GM23338 (cell line): Measurements from ENCODE around the gene ZNF439. TPM values are rescaled to one million over a fixed set of nuclear protein-coding genes. Genes with fewer than 3 reads are reported as not detected.

Experiments used
- ATAC-seq: fragments of 200-7000 bp; cut with Tn5 transposase; 3 replicates; pipeline ENCODE4 v1.9.1; 2020
- DNase-seq: peaks from one replicate; pipeline ENCODE4 v3.0.0-alpha.2; 2015; ENCODE audit warnings: low spot score
- H2AFZ ChIP-seq: fragments of 200-600 bp; sonication (generic); 2 replicates; pipeline ENCODE4 v1.8.0; 2016; ENCODE audit warnings: antibody characterized with exemption, mild to moderate bottlenecking, moderate library complexity
- H3F3A ChIP-seq: fragments of 200-600 bp; sonication (generic); replicated peaks from 2 replicates; pipeline ENCODE4 v1.8.0; 2017; ENCODE audit warnings: antibody characterized with exemption, mixed run types, low read depth
- H3K27ac ChIP-seq: fragments of 200-600 bp; sonication (generic); 2 replicates; pipeline ENCODE4 v1.6.1; 2016; ENCODE audit warnings: low read depth
- H3K27me3 ChIP-seq: fragments of 200-600 bp; sonication (generic); 2 replicates; pipeline ENCODE4 v1.8.0; 2016; ENCODE audit warnings: mild to moderate bottlenecking, mixed run types, moderate library complexity; ENCODE audit not compliant: insufficient read depth
- H3K36me3 ChIP-seq: fragments of 200-600 bp; sonication (generic); 2 replicates; pipeline ENCODE4 v1.8.0; 2016; ENCODE audit warnings: mild to moderate bottlenecking; ENCODE audit not compliant: insufficient read depth
- H3K4me1 ChIP-seq: fragments of 200-600 bp; sonication (generic); 2 replicates; pipeline ENCODE4 v1.8.0; 2016; ENCODE audit warnings: mild to moderate bottlenecking, moderate library complexity; ENCODE audit not compliant: insufficient read depth
- H3K4me2 ChIP-seq: fragments of 200-600 bp; sonication (generic); 2 replicates; pipeline ENCODE4 v1.7.1; 2017; ENCODE audit warnings: mixed run types
- H3K4me3 ChIP-seq: fragments of 200-600 bp; sonication (generic); 2 replicates; pipeline ENCODE4 v1.6.1; 2016; ENCODE audit warnings: mixed run types
- H3K79me2 ChIP-seq: fragments of 200-600 bp; sonication (generic); replicated peaks from 2 replicates; pipeline ENCODE4 v1.8.0; 2017; ENCODE audit warnings: mild to moderate bottlenecking; ENCODE audit not compliant: insufficient read depth
- H3K9me2 ChIP-seq: fragments of 200-600 bp; sonication (generic); 2 replicates; pipeline ENCODE4 v1.8.0; 2017; ENCODE audit not compliant: insufficient read depth
- H4K20me1 ChIP-seq: fragments of 200-600 bp; sonication (generic); replicated peaks from 2 replicates; pipeline ENCODE4 v1.8.0; 2017; ENCODE audit warnings: mild to moderate bottlenecking; ENCODE audit not compliant: insufficient read depth
- H3K27ac Mint-ChIP-seq: 2 replicates; pipeline ENCODE4 v1.8.0; 2020; ENCODE audit warnings: inconsistent platforms, mild to moderate bottlenecking, moderate library complexity, mixed read lengths
- H3K27me3 Mint-ChIP-seq: 3 replicates; pipeline ENCODE4 v1.8.0; 2022; ENCODE audit warnings: low read depth, mild to moderate bottlenecking, moderate library complexity, mixed read lengths, inconsistent platforms; ENCODE audit not compliant: insufficient read depth, poor library complexity
- H3K36me3 Mint-ChIP-seq: 3 replicates; pipeline ENCODE4 v1.8.0; 2021; ENCODE audit warnings: low read depth, mild to moderate bottlenecking, inconsistent platforms, moderate library complexity, mixed read lengths
- H3K4me1 Mint-ChIP-seq: 3 replicates; pipeline ENCODE4 v1.8.0; 2020; ENCODE audit warnings: mild to moderate bottlenecking, inconsistent platforms, mixed read lengths
- H3K4me3 Mint-ChIP-seq: 3 replicates; pipeline ENCODE4 v1.8.0; 2021; ENCODE audit warnings: moderate library complexity, mild to moderate bottlenecking, inconsistent platforms, mixed read lengths
- H3K9me3 Mint-ChIP-seq: 3 replicates; pipeline ENCODE4 v1.8.0; 2020; ENCODE audit warnings: moderate library complexity, mild to moderate bottlenecking, inconsistent platforms, mixed read lengths
- CREB1 ChIP-seq: fragments of 250-450 bp; sonication (Bioruptor Pico); IDR thresholded peaks from 2 replicates; pipeline ENCODE4 v1.5.0; 2020; ENCODE audit warnings: low read depth, mild to moderate bottlenecking, moderate library complexity
- EZH2phosphoT487 ChIP-seq: fragments of 200-600 bp; sonication (generic); IDR thresholded peaks from one replicate; pipeline ENCODE4 v1.8.1; 2018; ENCODE audit warnings: antibody characterized with exemption; ENCODE audit not compliant: unreplicated experiment
- NANOG ChIP-seq: IDR thresholded peaks from 2 replicates; pipeline ENCODE4 v1.6.1; 2016; ENCODE audit warnings: antibody characterized with exemption, borderline replicate concordance
- POLR2AphosphoS5 ChIP-seq: IDR thresholded peaks from 2 replicates; pipeline ENCODE4 v1.6.1; 2016; ENCODE audit warnings: antibody characterized with exemption, low read depth
- STAT1 ChIP-seq: IDR thresholded peaks from one replicate; pipeline ENCODE4 v1.6.1; 2016; ENCODE audit warnings: antibody characterized with exemption; ENCODE audit not compliant: unreplicated experiment
- ZNF114 ChIP-seq: fragments of 250-450 bp; sonication (Bioruptor Pico); IDR thresholded peaks from 2 replicates; pipeline ENCODE4 v1.5.0; 2020; ENCODE audit warnings: mild to moderate bottlenecking, moderate library complexity
- polyA plus RNA-seq: library from polyadenylated mRNA; unstranded; fragments of >200 nt; fragmentation: Nextera tagmentation; extraction: Ambion mirVana; gene quantifications from 2 replicates; pipeline ENCODE4 v1.2.1, GENCODE V29; 2016
- total RNA-seq: library from RNA; depleted of rRNA; stranded (reverse); fragments of >200 nt; shearing (Covaris generic); gene quantifications from 2 replicates; pipeline ENCODE4 v1.2.3, GENCODE V29; 2014
- TF ChIP-seq, protein P1 (sequence below), 2 experiments: fragments of 200-600 bp in 1 of 2; sonication (generic) in 1 of 2; conservative IDR thresholded peaks; 2 replicates each; pipeline versions ENCODE4 v1.5.1 to v1.6.1; 2016 to 2017; ENCODE audit warnings: antibody characterized with exemption in 2 of 2, low read depth in 2 of 2, mild to moderate bottlenecking in 2 of 2, moderate library complexity in 1 of 2
- TF ChIP-seq, protein P2 (sequence below): IDR thresholded peaks from one replicate; pipeline ENCODE4 v1.6.1; 2018; ENCODE audit warnings: antibody characterized with exemption; ENCODE audit not compliant: unreplicated experiment
- TF ChIP-seq, protein P3 (sequence below): IDR thresholded peaks from 2 replicates; pipeline ENCODE4 v1.6.1; 2016; ENCODE audit warnings: antibody characterized with exemption
- TF ChIP-seq, protein P4 (sequence below): fragments of 250-450 bp; sonication (Bioruptor Pico); IDR thresholded peaks from 2 replicates; pipeline ENCODE4 v1.5.0; 2020; ENCODE audit warnings: mild to moderate bottlenecking, moderate library complexity

The ZNF439 gene
- total and polyA plus RNA-seq, 2 experiments from 2014 or later = 4.5 to 6.6 TPM

DNA sequence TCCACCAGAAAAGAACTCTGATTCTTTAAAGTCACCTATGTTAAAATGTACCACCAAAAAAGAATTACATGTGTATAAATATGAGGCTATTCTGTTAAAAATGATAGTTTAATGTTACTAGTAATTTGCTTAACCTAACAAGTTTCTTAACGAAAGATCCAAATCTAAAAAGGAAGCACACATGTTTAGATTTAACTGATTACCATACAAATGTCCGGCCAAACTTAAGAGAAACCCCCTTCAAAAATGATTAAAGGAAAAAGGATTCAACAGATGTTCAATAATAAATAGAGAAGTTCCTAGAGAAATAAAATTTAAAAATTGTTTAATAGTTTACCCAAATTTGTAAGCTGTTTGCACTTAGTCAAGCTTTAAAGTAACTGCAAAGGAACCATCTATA is 34.1 kb downstream of the ZNF439 start:
- Histone ChIP-seq H2AFZ (no peak overlapping the region), H3K36me3 (no peaks in the 10 kb centered on the region), H3F3A (no peaks in the 10 kb centered on the region), H3K79me2 (no peaks in the 10 kb centered on the region), H3K4me2 (no peak overlapping the region), H3K4me1 (peaks cover 6% of the 10 kb centered on the region; the same call in 1 of the 2 replicates), H3K9me2 (no peaks in the 10 kb centered on the region), H3K27ac (no peak overlapping the region), H3K27me3 (no peaks in the 10 kb centered on the region), H4K20me1 (no peaks in the 10 kb centered on the region), H3K4me3 (no peak overlapping the region)
- Mint-ChIP-seq H3K9me3 (peaks cover 99% of the 10 kb centered on the region), H3K27me3 (peaks cover 10% of the 10 kb centered on the region), H3K4me1 (no peaks in the 10 kb centered on the region), H3K4me3 (no peak overlapping the region), H3K36me3 (peaks cover 44% of the 10 kb centered on the region), H3K27ac (no peak overlapping the region)
- ATAC-seq = no peak
- TF ChIP-seq, protein P1, sequence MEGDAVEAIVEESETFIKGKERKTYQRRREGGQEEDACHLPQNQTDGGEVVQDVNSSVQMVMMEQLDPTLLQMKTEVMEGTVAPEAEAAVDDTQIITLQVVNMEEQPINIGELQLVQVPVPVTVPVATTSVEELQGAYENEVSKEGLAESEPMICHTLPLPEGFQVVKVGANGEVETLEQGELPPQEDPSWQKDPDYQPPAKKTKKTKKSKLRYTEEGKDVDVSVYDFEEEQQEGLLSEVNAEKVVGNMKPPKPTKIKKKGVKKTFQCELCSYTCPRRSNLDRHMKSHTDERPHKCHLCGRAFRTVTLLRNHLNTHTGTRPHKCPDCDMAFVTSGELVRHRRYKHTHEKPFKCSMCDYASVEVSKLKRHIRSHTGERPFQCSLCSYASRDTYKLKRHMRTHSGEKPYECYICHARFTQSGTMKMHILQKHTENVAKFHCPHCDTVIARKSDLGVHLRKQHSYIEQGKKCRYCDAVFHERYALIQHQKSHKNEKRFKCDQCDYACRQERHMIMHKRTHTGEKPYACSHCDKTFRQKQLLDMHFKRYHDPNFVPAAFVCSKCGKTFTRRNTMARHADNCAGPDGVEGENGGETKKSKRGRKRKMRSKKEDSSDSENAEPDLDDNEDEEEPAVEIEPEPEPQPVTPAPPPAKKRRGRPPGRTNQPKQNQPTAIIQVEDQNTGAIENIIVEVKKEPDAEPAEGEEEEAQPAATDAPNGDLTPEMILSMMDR (conservative IDR thresholded peaks at IDR 0.05; ENCODE audit: low read depth in 2 of 2) = no peak
- TF ChIP-seq, protein P2, sequence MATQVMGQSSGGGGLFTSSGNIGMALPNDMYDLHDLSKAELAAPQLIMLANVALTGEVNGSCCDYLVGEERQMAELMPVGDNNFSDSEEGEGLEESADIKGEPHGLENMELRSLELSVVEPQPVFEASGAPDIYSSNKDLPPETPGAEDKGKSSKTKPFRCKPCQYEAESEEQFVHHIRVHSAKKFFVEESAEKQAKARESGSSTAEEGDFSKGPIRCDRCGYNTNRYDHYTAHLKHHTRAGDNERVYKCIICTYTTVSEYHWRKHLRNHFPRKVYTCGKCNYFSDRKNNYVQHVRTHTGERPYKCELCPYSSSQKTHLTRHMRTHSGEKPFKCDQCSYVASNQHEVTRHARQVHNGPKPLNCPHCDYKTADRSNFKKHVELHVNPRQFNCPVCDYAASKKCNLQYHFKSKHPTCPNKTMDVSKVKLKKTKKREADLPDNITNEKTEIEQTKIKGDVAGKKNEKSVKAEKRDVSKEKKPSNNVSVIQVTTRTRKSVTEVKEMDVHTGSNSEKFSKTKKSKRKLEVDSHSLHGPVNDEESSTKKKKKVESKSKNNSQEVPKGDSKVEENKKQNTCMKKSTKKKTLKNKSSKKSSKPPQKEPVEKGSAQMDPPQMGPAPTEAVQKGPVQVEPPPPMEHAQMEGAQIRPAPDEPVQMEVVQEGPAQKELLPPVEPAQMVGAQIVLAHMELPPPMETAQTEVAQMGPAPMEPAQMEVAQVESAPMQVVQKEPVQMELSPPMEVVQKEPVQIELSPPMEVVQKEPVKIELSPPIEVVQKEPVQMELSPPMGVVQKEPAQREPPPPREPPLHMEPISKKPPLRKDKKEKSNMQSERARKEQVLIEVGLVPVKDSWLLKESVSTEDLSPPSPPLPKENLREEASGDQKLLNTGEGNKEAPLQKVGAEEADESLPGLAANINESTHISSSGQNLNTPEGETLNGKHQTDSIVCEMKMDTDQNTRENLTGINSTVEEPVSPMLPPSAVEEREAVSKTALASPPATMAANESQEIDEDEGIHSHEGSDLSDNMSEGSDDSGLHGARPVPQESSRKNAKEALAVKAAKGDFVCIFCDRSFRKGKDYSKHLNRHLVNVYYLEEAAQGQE = no peak
- TF ChIP-seq NANOG (no peak), EZH2phosphoT487 (no peak), ZNF114 (CRISPR knock-in tag) (no peak), POLR2AphosphoS5 (no peak), CREB1 (no peak), STAT1 (no peak)
- TF ChIP-seq, protein P3, sequence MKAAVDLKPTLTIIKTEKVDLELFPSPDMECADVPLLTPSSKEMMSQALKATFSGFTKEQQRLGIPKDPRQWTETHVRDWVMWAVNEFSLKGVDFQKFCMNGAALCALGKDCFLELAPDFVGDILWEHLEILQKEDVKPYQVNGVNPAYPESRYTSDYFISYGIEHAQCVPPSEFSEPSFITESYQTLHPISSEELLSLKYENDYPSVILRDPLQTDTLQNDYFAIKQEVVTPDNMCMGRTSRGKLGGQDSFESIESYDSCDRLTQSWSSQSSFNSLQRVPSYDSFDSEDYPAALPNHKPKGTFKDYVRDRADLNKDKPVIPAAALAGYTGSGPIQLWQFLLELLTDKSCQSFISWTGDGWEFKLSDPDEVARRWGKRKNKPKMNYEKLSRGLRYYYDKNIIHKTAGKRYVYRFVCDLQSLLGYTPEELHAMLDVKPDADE = no peak
- TF ChIP-seq, protein P4, sequence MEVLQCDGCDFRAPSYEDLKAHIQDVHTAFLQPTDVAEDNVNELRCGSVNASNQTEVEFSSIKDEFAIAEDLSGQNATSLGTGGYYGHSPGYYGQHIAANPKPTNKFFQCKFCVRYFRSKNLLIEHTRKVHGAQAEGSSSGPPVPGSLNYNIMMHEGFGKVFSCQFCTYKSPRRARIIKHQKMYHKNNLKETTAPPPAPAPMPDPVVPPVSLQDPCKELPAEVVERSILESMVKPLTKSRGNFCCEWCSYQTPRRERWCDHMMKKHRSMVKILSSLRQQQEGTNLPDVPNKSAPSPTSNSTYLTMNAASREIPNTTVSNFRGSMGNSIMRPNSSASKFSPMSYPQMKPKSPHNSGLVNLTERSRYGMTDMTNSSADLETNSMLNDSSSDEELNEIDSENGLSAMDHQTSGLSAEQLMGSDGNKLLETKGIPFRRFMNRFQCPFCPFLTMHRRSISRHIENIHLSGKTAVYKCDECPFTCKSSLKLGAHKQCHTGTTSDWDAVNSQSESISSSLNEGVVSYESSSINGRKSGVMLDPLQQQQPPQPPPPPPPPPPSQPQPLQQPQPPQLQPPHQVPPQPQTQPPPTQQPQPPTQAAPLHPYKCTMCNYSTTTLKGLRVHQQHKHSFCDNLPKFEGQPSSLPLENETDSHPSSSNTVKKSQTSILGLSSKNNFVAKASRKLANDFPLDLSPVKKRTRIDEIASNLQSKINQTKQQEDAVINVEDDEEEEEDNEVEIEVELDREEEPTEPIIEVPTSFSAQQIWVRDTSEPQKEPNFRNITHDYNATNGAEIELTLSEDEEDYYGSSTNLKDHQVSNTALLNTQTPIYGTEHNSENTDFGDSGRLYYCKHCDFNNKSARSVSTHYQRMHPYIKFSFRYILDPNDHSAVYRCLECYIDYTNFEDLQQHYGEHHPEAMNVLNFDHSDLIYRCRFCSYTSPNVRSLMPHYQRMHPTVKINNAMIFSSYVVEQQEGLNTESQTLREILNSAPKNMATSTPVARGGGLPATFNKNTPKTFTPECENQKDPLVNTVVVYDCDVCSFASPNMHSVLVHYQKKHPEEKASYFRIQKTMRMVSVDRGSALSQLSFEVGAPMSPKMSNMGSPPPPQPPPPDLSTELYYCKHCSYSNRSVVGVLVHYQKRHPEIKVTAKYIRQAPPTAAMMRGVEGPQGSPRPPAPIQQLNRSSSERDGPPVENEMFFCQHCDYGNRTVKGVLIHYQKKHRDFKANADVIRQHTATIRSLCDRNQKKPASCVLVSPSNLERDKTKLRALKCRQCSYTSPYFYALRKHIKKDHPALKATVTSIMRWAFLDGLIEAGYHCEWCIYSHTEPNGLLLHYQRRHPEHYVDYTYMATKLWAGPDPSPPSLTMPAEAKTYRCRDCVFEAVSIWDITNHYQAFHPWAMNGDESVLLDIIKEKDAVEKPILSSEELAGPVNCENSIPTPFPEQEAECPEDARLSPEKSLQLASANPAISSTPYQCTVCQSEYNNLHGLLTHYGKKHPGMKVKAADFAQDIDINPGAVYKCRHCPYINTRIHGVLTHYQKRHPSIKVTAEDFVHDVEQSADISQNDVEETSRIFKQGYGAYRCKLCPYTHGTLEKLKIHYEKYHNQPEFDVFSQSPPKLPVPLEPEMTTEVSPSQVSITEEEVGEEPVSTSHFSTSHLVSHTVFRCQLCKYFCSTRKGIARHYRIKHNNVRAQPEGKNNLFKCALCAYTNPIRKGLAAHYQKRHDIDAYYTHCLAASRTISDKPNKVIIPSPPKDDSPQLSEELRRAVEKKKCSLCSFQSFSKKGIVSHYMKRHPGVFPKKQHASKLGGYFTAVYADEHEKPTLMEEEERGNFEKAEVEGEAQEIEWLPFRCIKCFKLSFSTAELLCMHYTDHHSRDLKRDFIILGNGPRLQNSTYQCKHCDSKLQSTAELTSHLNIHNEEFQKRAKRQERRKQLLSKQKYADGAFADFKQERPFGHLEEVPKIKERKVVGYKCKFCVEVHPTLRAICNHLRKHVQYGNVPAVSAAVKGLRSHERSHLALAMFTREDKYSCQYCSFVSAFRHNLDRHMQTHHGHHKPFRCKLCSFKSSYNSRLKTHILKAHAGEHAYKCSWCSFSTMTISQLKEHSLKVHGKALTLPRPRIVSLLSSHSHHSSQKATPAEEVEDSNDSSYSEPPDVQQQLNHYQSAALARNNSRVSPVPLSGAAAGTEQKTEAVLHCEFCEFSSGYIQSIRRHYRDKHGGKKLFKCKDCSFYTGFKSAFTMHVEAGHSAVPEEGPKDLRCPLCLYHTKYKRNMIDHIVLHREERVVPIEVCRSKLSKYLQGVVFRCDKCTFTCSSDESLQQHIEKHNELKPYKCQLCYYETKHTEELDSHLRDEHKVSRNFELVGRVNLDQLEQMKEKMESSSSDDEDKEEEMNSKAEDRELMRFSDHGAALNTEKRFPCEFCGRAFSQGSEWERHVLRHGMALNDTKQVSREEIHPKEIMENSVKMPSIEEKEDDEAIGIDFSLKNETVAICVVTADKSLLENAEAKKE (CRISPR knock-in tag) = no peak
- DNase-seq = no peak
